AG08396 (cell line): ENCODE results near the gene AQP10.
"Not testable (repeated sequence)": the region's sequence is repeated elsewhere in the genome, so short reads cannot be mapped to it uniquely, and the experiment has no call there.

Experiments
- DNase-seq: peaks from one replicate; pipeline ENCODE4 v3.0.0; 2012; ENCODE audit warnings: low spot score, mixed read lengths

Gene AQP10

DNA sequence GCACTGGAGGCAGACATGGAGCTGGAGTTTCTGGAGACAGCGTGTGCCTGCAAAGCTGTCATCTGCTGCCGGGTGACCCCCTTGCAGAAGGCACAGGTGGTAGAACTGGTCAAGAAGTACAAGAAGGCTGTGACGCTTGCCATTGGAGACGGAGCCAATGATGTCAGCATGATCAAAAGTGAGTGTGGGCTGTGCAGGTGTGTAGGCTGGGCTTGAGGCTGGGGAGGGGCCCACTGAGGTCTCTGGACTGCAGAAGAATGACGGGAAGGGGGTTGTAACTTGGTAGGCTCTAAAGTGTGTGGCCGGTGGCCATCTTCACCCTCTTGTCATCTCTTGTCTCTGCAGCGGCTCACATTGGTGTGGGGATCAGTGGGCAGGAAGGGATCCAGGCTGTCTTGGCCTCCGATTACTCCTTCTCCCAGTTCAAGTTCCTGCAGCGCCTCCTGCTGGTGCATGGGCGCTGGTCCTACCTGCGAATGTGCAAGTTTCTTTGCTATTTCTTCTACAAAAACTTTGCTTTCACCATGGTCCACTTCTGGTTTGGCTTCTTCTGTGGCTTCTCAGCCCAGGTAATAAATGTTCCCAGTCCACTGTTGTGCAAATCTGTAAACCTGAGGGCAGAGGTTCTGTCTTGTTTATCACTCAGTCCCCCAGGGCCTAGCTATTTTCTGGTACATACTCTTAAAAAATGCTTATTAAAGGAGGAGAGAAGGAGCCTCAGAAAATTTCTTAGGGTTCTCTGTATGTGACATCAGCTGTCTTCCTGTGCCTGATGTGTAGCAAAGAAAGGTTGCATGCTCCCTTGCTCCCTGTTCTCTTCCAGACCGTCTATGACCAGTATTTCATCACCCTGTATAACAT is 24.3 kb downstream of the AQP10 start:
- DNase-seq = peak; percentile 50

DNA sequence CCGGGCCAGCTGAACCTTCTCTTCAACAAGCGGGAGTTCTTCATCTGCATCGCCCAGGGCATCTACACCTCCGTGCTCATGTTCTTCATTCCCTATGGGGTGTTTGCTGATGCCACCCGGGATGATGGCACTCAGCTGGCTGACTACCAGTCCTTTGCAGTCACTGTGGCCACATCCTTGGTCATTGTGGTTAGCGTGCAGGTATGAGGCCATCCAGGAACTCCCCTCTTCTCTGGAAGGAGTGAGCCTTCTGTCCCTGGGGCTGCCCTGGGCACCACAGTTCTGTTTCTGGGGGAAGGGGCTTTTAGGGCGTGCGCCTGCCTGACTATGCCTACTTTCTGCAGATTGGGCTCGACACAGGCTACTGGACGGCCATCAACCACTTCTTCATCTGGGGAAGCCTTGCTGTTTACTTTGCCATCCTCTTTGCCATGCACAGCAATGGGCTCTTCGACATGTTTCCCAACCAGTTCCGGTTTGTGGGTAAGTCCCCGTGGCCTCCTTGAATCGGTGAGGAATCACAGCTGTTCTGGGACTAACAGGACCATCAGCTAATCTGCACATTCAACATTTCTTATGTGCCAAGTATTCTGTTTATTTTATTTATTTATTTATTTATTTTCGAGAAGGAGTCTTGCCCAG is 25.5 kb downstream of the AQP10 start:
- peak; percentile 2 for DNase-seq

DNA sequence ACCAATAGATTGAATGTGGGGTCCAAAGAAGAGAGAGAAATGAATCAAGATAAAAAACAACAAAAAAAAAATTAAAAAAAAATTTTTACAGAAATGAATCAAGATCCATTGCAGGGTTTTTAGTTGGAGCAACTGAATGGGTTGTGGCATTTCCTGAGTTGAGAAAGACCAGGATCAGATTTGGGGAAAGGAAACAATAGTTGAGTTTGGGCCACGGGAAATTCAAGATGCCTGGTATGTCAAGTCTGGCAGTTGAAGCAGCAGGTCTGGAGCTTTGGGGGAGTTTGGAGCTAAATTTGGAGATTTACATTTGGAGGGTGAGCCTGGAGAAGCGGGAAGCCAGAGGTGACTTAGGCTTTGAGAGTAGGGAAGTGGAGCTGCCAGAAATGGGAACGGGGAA is 27.1 kb downstream of the AQP10 start:
- DNase-seq = peak; percentile 0

GRCh38 chr1:154348429-154349076 is 27.7 kb downstream of the AQP10 start:
- peak; percentile 2 for DNase-seq

DNA sequence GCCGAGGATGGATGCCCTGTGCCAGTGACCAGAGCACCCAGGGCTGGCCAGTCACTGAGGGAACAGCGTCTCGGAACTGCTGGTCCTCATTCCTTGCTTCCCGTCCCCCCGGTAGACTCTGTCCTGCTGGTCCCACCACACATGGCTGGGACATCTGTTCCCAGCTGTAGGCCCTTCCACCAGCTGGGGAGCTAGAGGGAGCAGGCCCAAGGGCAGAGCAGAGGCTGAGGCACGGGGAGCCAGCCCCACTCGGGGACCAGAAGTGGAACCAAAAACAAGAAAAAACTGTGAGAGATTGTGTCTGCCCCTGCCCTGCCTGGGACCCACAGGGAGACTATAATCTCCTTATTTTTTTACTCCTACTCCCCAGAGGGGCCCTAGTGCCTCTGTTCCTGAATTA is 28.2 kb downstream of the AQP10 start:
- DNase-seq = peak; percentile 2

- peak; percentile 7 for DNase-seq
Measured at GRCh38 chr1:154350383-154350782, 29.5 kb downstream of the AQP10 start.

DNA sequence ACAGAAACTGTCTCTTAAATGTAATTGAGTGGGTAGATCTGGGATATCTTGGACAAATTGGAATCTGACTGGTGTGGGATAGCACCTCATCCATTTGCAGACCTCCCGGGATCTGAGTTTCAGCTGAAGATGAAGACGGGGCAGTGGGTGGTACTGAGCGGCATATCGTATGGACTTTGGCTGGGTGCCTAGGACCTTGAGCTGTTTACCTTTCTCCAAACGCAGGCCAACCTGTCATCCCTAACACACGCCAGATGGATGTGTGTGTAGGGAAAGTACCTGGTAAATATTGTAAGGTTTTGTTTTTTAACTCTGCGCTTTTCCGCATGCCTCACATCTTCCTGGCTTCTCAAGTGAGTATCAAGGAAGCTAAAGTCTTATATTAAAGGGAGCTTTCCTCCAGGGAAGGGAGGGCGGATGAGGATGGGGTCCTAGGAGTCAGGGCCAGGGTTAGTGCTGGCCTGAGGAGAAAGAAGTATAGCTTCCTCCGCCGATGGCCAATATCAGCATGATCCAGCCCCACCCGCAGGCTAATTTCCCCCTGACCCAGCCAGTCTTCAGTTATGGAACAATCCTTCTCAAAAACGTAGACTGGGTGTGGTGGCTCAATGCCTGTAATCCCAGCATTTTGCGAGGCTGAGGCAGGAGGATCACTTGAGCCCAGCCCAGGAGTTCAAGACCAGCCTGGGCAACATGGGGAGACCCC is 30.6 kb downstream of the AQP10 start:
- DNase-seq = peak; percentile 3

DNA sequence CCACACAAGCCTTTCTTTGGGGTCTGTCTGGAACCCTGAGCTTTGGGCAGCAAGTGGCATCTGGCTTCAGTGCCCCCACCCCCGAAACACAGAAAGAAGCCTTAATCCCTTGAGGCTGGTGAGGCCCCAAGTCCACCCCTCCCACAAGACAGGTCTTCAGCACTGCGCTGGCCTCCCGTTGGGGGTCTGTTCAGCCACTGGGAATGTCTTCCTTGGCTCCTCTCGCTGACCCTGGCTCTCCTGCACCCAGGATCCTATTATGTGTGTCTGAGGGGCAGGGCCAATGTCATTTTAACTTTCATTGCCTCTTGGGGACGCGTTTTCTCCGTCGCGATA is 31.3 kb downstream of the AQP10 start:
- DNase-seq = no peak

- peak; percentile 69 for DNase-seq
Measured at GRCh38 chr1:154352581-154353459, 31.9 kb downstream of the AQP10 start.

DNA sequence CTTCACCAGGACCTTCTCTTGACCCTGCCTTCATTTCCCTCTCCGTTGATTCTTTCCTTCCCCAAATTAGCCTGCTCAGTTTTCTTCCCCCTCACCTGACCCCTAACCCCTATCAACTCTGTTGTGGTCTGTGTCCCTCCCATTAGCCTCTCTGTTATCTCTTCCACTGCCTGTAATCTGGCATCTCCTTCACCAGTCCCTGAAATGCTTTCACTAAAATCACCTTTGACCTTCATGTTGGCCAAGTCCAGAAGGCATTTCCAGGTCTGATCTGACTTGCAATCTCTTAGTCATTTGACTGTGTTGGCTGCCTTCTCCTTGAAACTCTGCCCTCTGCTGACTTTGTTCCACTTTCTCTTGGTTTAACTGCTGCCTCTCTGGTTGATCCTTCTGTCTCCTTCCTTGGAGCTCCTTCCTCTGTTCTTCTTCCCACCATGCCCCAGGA is 32.6 kb downstream of the AQP10 start:
- DNase-seq = peak; percentile 70

GRCh38 chr1:154353966-154354365 is 33.1 kb downstream of the AQP10 start:
- peak; percentile 0 for DNase-seq

DNA sequence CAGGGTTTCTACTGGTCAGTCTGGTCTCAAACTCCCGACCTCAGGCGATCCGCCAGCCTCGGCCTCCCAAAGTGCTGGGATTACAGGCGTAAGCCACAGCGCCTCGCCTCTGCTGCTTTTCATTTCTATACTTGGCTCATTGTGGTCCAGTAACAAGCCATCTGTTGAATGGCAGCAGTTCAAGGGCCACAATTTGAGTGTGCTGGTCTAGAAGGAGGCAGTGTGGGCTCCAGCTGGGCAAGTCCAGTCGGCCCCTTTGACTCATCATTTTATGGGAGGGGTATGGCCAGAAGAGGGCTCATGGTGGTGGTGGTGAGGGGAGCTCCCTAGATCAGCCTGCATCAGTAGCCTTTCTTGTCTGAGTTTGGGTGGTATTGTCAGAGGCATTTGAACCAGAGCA is 37.6 kb downstream of the AQP10 start:
- no peak for DNase-seq

- no peak for DNase-seq
Measured at GRCh38 chr1:154360288-154360687, 39.4 kb downstream of the AQP10 start.

DNA sequence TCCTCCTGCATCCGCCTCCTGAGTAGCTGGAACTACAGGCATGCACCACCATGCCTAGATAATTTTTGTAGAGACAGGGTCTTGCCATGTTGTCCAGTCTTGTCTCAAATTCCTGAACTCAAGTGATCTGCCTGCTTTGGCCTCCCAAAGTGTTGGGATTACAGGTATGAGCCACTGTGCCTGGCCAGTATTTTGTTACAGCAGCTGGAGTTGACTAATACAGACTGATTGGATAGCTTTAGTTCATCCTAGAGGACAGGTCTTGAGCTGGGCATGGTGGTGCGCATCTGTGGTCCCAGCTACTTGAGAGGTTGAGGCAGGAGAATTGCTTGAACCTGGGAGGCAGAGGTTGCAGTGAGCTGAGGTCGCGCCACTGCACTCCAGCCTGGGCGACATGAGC is 40.0 kb downstream of the AQP10 start:
- DNase-seq = not testable (repeated sequence)

- no peak for DNase-seq
Measured at GRCh38 chr1:154361357-154361756, 40.5 kb downstream of the AQP10 start.

DNA sequence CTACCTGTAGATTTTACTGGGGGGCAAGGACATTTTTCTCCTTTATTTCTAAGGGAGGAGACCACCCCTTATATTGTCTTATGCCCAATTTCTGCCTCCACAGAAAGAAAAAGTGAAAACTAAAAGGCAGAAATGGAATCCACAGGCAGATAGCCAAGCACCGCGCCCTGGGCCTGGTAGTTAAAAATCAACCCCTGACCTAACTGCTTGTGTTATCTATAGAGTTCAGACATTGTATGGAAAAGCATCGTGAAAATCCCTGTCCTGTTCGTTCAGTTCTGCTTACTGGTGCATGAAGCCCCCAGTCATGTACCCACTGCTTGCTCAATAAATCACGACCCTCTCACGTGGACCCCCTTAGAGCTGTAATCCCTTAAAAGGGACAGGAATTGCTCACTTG is 50.5 kb downstream of the AQP10 start:
- DNase-seq = no peak

DNA sequence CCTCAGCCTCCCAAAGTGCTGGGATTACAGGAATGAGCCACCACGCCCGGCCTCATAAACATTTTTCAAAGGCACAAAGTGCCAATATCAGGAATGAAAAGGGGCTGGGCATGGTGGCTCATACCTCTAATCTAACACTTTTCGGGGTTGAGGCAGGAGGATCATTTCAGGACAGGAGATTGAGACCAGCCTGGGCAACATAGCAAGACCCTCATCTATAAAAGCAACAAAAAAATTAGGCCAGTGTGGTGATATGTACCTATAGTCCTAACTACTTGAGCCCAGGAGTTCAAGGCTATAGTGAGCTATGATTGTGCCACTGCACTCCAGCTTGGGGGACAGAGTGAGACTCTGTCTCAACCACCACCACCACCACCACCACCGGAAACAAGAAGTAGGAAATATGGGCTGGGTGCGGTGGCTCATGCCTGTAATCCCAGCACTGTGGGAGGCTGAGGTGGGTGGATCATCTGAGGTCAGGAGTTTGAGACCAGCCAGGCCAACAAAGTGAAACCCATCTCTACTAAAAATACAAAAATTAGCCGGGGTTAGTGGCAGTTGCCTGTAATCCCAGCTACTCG is 53.0 kb downstream of the AQP10 start:
- not testable (repeated sequence) for DNase-seq
